GM19324 (cell line): ENCODE measurements around the gene SNED1.

Experiments used
- ATAC-seq: cut with Tn5 transposase; IDR thresholded peaks from one replicate; pipeline ENCODE4 v1.9.1; 2021; ENCODE audit warnings: mild to moderate bottlenecking, moderate library complexity; ENCODE audit not compliant: unreplicated experiment, low FRiP score

The SNED1 gene

GRCh38 chr2:241118737-241119505 lies 120.5 kb downstream of the SNED1 start:
- no peak for ATAC-seq

DNA sequence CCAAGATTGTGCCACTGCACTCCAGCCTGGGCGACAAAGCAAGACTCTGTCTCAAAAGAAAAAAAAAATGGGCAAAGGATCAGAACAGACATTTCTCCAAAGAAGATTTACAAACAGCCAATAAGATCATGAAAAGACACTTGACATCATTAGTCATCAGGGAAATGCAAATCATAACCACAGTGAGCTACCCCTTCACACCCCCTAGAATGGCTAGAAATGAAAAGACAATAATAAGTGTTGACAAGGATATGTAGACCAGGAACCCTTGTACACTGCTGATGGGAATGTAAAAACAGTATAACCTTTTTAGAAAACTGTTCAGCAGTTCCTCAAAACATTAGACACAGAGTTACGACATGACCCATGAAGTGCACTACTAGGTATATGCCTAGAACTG lies 122.0 kb downstream of the SNED1 start:
- no peak for ATAC-seq

DNA sequence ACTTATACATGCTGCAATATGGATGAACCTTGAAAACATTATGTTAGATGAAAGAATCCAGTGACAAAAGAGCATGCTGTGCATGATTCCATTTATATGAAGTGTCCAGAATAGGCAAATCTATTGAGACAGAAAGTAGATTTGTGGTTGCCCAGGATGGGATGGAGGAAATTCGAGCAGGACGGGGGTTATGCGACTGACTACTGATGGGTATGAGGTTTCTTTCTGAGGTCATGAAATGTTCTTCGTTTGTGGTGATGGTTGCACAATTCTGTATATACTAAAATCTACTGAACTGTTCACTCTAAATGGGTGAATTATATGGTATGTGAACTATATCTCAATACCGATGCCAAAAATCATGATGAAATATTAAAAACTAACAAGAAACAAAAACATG lies 122.6 kb downstream of the SNED1 start:
- ATAC-seq: no peak

DNA sequence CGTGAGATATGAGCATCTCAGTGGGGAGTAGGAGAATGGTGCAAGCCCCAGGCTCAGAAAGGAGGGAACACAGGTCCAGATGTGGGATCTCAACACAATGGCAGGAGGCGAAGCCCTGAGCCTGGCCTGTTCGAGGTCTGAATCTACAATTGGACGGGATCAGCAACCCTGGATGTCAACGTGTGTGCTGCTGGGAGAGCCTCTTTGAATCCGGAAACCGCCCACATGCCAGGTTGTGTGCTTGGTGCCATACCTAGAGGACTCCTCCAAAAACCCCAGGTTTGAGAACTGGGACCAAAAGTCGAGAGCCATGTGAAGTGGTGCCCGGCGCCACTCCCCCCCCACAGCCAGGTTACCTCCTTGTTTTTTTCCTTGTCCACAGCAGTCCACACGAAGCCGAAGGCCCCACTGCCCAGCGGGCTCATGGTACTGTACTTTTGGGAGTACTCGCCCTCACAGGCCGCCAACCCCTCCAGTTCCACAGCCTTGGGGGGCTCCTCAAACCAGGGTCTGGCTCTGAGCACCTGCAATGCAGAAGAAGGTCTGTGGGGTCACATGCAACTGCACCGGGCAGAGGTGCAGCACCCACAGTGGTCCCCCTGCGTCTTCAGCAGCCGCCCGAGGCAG lies 124.1 kb downstream of the SNED1 start:
- no peak for ATAC-seq

GRCh38 chr2:241123816-241124536 lies 125.6 kb downstream of the SNED1 start:
- ATAC-seq: no peak

DNA sequence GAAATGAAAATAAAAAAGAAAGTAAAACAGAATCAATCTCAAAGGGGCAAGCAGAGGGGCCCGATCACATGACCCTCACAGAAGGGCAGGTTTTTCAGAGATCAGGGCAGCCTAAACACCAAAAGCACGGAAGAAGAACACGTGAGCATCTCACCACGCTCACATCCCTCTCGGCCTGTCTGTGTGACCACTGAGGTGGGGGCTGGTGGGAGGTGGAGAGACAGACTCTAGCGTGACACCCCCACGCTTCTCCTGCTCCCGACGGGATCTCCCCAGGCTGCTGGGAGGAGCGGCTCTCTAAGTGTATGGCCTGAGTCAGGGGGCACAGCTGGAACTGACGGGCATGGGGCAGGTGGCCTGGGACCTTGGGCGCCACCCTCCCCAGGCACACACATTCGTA lies 127.2 kb downstream of the SNED1 start:
- no peak for ATAC-seq

- no peak for ATAC-seq
These were observed 127.8 kb downstream of the SNED1 start for GRCh38 chr2:241126201-241126611.

- ATAC-seq: no peak
These were observed 128.4 kb downstream of the SNED1 start for GRCh38 chr2:241126771-241127202.

GRCh38 chr2:241128266-241128665 lies 129.8 kb downstream of the SNED1 start:
- no peak for ATAC-seq

DNA sequence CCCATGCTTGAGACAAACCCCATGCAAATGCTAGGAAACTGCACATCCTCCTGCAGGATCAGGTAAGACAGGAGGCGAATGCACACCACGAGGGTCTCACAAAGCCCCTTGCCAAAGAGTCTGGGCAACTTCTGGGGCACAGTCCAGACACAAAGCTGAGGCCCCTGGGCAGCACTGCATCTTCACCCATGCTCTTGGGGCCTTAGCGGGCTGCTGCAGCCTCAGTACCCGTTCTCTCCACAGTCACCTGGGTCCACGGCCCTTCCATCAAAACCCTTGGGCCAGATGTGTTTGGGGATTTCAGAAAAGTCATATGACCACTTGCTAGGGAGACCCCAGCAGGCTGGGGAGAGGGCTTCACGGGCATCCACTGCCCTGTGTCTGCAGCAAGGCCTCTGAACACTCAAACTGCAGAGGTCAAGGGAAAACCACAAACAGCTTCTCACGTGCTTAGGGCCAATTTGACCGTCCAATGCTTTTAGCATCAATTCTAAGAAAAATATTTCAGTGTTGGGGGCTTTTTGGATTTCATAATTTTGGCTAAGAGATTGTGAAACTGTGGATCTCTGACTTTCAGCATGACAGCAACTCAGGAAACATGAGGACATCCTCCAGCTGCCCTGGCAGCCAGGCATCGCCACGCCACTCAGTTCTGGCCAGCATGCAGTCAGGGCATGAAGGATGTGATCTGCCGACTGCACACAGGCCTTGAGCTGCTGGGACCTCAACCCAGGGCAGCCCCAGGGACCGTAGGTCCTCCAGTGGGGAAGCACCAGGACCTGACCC lies 130.9 kb downstream of the SNED1 start:
- no peak for ATAC-seq

- ATAC-seq: no peak
These were observed 131.9 kb downstream of the SNED1 start for GRCh38 chr2:241130316-241130715.

- ATAC-seq: no peak
These were observed 133.1 kb downstream of the SNED1 start for GRCh38 chr2:241131531-241131930.

DNA sequence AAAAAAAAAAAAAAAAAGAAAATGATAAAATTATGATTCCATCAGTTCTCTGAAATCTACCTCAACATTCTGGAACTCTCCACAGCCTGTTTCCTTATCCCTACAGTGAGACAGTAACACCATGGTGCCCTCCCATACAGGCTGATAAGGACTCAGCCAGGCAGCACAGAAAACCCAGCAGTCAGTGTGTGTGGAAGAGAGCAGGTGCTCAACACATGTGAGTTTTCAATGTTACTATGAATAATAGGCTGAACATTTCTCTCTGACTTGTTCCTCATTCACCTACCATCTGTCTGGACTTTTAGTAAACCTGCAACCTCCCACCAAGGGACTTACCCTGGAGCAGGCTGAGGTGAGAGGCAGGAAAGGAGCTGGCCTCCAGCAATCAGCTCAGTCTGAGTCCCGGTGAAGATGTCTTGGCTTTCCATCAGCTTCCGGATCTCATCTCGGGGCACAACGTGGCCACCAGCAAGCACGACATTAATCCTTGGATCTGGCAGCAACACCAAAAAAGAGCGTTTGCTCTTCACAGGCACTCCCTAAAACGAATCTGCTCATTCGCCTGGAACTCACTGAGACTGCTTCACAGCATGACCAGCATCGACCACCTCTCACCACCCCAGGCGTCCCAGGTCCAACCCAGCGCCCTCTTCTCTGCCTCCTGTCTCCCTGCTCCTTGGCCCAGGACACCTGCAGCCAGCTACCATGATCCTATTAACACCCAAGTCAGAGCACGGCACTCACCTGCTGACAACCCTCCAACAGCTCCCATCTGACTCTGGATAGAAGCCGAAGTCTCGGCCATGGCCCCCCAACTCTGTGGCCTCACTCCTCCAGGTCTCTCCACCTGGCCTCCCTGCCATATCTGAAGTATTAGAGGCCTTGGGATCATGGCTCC lies 134.4 kb downstream of the SNED1 start:
- no peak for ATAC-seq

GRCh38 chr2:241133436-241133820 lies 135.0 kb downstream of the SNED1 start:
- no peak for ATAC-seq

DNA sequence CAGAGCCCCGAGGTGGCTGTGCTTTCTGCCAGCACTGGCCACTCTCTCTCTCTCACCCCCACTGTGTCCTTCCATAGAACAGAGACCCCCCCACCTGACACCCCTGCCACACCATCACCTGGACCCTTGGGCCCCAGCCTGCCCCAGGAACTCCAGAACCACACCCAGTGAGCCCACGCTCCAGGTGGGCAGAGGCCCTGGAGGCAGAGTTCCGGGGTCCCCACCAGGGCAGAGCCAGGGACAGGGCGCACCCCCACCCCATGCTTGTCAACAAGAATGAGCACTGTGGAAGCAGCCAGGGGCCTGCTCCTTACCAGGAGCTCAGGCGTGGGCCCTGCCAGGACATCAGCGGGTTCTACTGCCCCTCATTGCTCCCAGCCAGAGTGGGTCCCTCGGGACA lies 136.3 kb downstream of the SNED1 start:
- ATAC-seq: no peak

- no peak for ATAC-seq
These were observed 137.3 kb downstream of the SNED1 start for GRCh38 chr2:241135737-241136136.

DNA sequence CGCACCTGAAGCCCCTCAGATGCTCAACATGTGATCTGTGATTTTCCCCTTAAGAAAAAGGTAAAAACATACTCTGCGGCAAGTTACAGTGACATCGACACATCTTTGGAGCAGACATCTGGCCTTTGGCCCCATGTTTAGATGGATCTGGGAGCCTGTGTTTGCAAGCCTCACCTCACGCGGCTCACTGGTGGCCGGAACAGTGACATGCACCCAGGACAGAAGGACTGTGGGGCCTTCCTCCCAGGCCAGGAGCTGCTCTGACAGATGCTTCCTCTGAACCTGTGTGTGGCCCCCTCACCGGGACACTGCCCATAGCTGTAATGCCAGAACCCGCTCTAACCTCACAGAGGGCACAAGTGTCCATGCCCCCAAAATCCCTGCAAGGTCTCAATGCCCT lies 137.8 kb downstream of the SNED1 start:
- ATAC-seq: no peak

DNA sequence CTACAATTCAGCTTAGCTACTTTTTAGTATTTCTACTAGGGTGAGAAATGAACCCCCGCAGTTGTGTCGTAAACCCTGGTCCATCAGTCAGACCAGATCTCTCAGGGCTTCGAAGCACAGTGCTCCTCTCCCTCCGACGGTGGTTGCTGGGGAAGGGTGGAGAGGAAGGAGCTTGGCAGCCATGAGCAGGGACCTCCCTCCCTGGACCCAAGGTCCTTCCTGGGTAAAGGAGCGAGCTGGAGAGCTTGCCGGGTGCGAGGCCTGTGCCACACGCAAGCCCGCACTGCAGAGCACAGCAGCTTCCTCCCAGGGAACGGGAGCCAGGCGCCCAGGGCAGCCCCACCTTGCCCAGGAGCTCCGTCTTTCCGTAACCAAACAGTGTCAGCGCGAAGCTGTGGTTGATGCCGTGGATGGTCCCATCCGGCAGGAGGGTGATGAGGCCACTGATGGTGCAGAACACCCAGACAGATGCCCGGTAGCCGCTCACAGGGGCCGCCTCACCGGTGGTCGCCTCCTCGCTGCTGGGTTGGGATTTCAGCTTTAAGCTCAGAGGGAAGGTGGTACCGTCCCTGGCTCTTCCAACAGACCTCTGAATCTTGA lies 138.3 kb downstream of the SNED1 start:
- ATAC-seq: no peak
